NCI-H1436 (cell line): ENCODE measurements around the gene ZFYVE1.
"Not testable (repeated sequence)": the region's sequence is repeated elsewhere in the genome, so short reads cannot be mapped to it uniquely, and the experiment has no call there.

Experiments used
- DNase-seq: peaks from one replicate; lab custom pipeline; 2025; lab: John Stamatoyannopoulos, UW

The ZFYVE1 gene

GRCh38 chr14:73004641-73005040 lies 22.3 kb downstream of the ZFYVE1 start:
- DNase-seq: not testable (repeated sequence)

- no peak for DNase-seq
Measured at GRCh38 chr14:73003681-73004080, 23.2 kb downstream of the ZFYVE1 start.

GRCh38 chr14:73000073-73000472 lies 26.8 kb downstream of the ZFYVE1 start:
- no peak for DNase-seq

GRCh38 chr14:72999316-72999715 lies 27.6 kb downstream of the ZFYVE1 start:
- DNase-seq: no peak

- DNase-seq: no peak
Measured at GRCh38 chr14:72998252-72998903, 28.5 kb downstream of the ZFYVE1 start.

DNA sequence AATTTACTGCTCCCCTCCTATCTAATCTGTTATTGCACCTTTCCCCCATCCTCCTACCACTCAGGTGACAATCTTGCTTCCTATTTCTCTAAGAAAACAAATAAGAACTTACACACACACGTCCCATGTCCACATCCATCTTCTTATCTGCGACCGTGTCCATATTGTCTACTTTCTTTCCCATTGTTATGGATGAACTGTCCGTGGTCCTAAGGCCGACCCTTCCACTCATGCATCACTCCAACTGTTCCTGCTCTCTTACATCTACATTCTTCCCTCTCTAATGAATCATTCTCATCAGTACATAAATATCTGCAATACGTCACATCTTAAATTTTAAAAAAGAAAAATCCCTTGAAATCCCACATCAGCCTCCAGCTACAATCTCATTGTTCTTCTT lies 30.0 kb downstream of the ZFYVE1 start:
- no peak for DNase-seq

DNA sequence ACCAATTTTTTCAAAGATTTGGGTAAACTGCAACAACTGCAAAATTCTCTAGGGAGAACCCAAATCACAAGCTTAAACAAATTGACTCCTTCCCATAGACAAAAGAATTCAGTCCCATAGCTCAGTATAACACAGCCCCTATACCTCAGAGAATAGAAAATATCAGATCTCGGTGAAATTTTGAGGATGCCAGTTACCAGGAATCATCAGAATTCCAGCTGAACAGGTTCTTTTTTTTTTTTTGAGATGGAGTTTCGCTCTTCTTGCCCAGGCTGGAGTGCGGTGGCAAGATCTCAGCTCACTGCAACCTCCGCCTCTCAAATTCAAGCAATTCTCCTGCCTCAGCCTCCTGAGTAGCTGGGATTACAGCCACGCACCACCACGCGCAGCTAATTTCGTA lies 36.7 kb downstream of the ZFYVE1 start:
- no peak for DNase-seq

GRCh38 chr14:72986857-72987256 lies 40.0 kb downstream of the ZFYVE1 start:
- DNase-seq: no peak

- no peak for DNase-seq
Measured at GRCh38 chr14:72986214-72986613, 40.7 kb downstream of the ZFYVE1 start.

DNA sequence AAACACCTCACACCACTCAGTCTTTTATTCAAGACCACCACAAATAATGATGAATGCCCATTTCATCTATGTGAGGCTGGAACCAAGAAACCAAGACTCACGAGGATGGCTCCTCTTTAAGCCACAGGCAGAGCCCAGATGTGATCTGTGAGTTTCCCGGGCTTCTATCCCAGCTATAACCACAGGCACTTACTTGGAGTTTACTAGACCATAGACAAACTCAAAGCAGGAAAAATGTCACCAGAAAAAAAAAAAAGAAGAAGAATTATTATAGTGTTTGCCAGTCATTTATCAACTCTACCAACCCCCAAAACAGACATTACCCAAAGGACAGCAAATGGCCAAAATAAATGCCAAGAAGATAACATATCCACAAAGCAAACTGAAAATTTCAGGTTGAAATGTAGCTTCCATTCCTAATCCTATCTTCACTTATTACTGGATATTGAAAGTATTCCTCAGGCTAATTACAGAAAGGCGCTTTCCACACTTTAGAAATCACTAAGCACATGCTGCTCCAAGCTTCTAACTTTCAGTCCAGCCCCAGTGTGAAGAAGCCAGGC lies 44.7 kb downstream of the ZFYVE1 start:
- DNase-seq: no peak

GRCh38 chr14:72980863-72981262 lies 46.0 kb downstream of the ZFYVE1 start:
- DNase-seq: no peak

GRCh38 chr14:72978856-72979255 lies 48.0 kb downstream of the ZFYVE1 start:
- no peak for DNase-seq

- DNase-seq: no peak
Measured at GRCh38 chr14:72975770-72976169, 51.1 kb downstream of the ZFYVE1 start.

DNA sequence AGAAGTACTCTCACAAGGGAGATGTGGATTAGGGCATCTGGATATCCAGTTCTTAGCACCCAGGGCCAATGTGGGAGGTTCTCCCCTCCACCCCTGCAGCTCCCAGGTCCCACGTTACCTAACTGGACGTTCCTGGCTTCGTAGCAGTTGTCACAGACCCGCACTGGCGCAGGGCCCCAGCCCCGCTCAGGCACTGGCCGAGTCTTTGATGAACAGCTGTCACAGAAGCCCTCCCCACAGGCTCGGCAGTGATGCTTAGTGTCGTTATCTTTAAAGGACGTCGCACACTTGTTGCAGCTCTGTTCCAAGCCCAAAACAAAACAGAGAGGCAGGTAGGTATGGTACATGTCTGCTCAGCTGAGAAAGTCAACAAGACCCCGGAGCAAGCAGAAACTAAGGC lies 52.2 kb downstream of the ZFYVE1 start:
- DNase-seq: no peak

DNA sequence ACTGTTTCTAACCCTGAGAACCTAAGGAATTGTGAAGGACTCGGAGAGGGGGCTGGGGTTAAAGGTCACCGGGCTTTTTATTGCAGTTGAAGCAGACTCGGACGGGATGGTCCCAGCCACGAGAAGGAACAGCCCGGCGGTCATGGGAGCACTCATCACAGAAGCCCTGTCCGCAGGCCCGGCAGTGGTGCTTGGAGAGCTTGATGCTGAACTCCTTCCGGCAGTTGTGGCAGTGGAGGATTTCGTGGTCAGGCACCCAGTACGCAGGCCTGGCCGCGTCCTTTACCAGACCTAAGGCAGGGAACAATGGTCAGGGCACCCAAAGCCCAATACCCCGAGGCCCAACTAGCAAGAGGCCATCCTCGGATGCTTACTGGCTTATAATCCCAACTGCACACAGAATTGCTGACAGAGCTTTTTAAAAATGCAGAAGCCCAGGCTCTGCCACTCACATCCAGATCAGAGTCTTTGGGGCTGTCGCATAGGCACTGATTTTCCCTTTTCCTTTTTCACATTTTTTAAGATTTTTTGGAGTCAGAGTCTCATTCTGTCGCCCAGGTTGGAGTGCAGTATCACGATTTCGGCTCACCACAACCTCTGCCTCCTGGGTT lies 56.0 kb downstream of the ZFYVE1 start:
- no peak for DNase-seq

- DNase-seq: no peak
Measured at GRCh38 chr14:72970058-72970630, 56.8 kb downstream of the ZFYVE1 start.

DNA sequence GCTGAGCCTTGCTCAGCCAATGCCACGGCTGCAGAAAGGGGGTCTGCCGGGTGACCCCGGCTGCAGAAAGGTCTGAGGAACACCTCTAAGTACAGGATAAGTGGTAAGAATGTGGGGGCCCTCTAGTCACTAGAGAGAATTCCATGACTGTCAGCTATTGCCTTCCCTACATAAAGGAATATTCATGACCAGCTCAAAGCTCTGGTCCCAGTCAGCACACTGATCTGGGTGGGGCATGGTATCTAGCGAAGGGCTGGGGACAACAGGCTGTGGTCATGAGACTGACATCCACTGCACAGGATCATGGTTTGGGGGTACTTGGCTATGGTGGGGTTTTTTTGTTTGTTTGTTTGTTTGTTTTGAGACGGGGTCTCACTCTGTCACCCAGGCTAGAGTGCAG lies 58.6 kb downstream of the ZFYVE1 start:
- DNase-seq: no peak

- no peak for DNase-seq
Measured at GRCh38 chr14:72966038-72966437, 60.9 kb downstream of the ZFYVE1 start.

GRCh38 chr14:72965249-72965648 lies 61.7 kb downstream of the ZFYVE1 start:
- DNase-seq: no peak

- DNase-seq: peak; percentile 18
Measured at GRCh38 chr14:72962829-72963312, 64.0 kb downstream of the ZFYVE1 start.

GRCh38 chr14:72962336-72962754 lies 64.6 kb downstream of the ZFYVE1 start:
- DNase-seq: peak; percentile 26

GRCh38 chr14:72961579-72962335 lies 65.1 kb downstream of the ZFYVE1 start:
- no peak for DNase-seq
